ENCODE results near the gene MCF2L2. TPM values are rescaled to one million over a fixed set of nuclear protein-coding genes. Genes with fewer than 3 reads are reported as not detected.
"Not testable (repeated sequence)": the region's sequence is repeated elsewhere in the genome, so short reads cannot be mapped to it uniquely, and the experiment has no call there.

Gene MCF2L2
- total and polyA plus RNA-seq, 2 donors (not counting 3 experiments of a cell fraction or from before 2014, with no cell fraction given) = 0.15 to 1.1 TPM

DNA sequence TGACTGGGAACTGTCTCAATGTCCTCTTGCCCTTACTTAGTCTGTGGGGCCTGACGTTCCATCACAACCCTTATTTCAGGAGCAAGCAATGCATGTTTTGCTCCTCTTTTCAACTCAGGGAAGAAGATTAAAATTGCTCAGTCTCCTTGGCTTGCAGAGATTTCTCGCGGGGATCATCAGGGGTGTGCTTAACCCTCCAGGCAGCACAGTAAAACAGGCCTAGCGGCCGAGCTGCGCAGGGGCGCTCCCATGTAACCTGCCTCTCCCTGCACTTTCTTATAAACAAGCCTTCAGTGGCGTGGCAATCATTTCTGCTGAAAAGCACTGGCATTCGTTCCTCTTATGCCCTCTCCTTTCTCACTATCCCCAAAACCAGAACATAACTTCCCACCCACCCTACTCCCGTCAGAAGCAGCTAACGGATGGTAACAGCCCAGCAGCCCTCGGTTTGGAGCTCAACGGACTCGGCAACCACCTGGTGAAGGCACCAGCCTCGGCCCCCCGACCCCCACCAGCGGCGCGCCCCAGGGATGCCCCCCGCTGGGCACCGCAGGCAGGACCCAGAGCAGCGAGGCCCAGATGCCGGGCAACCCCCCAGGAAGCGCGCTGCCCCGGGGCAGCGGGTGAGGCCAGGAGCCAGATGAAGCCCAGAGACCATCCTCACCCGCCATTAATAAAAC is 1.1 kb downstream of the MCF2L2 start:
- Histone ChIP-seq H2AFZ (ENCODE audit: low read depth, low read length) (peak overlapping the region; percentile 86), H3K4me3 (replicated peaks in 1 of 3; ENCODE audit: insufficient read depth in 1 of 3, low read depth in 1 of 3, low read length in 3 of 3) (peak overlapping the region in 1 of 3 experiments; percentile 55), H3K27me3 (ENCODE audit: control insufficient read depth in 2 of 2, insufficient read depth in 2 of 2, low read length in 2 of 2) (peaks cover 21 to 35% of the 10 kb centered on the region in 2 experiments), H3K4me1 (ENCODE audit: control insufficient read depth, extremely low read depth, insufficient read depth, low read length) (peaks cover 9% of the 10 kb centered on the region), H3K4me2 (ENCODE audit: insufficient read depth, low read length) (peak overlapping the region; percentile 68), H3K27ac (ENCODE audit: insufficient read depth, low read depth, low read length) (no peak overlapping the region), H3K36me3 (ENCODE audit: control insufficient read depth in 2 of 2, extremely low read depth in 1 of 2, insufficient read depth in 2 of 2, low read length in 2 of 2) (no peaks in the 10 kb centered on the region), H3K9me3 (replicated peaks; ENCODE audit: control insufficient read depth, insufficient read depth, low read length) (no peaks in the 10 kb centered on the region), H3K9me1 (replicated peaks; ENCODE audit: control insufficient read depth, extremely low read depth, insufficient read depth, low read length) (no peaks in the 10 kb centered on the region), H3K79me2 (ENCODE audit: control insufficient read depth, insufficient read depth, low read length) (no peaks in the 10 kb centered on the region), H4K20me1 (replicated peaks; ENCODE audit: control insufficient read depth, extremely low read depth, insufficient read depth, low read length) (no peaks in the 10 kb centered on the region), H3K9ac (replicated peaks; ENCODE audit: extremely low read depth, insufficient read depth, low read length) (no peak overlapping the region)
- ChIA-PET CTCF (interaction anchor here (0.7 to 1.3 kb wide), 3 partner anchors 12 to 27 kb away, joined by 3 read pairs; no protein-coding TSS in a partner anchor), POLR2A (no interaction called here)
- TF ChIP-seq FOS (IDR thresholded peaks at IDR 0.05; ENCODE audit: borderline replicate concordance, insufficient read depth, low read length) (no peak), GATA2 (IDR thresholded peaks at IDR 0.05; ENCODE audit: insufficient read depth, insufficient read length, low read depth, low read length) (no peak), MYC (IDR thresholded peaks at IDR 0.05; ENCODE audit: low read depth, low read length) (no peak), EZH2 (IDR thresholded peaks at IDR 0.05; ENCODE audit: borderline replicate concordance, low read depth, low read length, severe bottlenecking) (no peak)
- TF ChIP-seq, protein P1, sequence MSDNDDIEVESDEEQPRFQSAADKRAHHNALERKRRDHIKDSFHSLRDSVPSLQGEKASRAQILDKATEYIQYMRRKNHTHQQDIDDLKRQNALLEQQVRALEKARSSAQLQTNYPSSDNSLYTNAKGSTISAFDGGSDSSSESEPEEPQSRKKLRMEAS (IDR thresholded peaks at IDR 0.05; ENCODE audit: insufficient read depth, insufficient read length) = no peak
- FAIRE-seq (no peak), DNase-seq (ENCODE audit: low read depth, low spot score) (no peak)
- intact Hi-C loops (cut with micrococcal nuclease) = no loop called here
- BruUV-seq (replicated peaks) = no TSS peak
- dilution Hi-C loops (cut with MboI; ENCODE audit: extremely low pct_ligation_motif_present, low sequenced_read_pairs) = no loop called here

DNA sequence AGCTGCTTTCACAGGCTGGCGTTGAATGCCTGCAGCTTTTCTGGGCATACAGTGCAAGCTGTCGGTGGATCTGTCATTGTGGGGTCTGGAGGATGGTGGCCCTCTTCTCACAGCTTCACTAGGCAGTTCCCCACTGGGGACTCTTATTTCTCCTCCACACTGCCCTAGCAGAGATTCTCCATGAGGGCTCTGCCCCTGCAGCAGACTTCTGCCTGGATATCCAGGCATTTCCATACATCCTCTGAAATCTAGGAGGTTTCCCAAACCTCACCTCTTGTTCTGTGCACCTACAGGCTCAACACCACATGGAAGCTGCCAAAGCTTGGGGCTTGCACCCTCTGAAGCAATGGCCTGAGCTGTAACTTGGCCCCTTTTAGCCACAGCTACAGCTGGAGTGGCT is 9.6 kb downstream of the MCF2L2 start:
- H3K79me2 ChIP-seq (ENCODE audit: control insufficient read depth, insufficient read depth, low read length); DNase-seq (ENCODE audit: low read depth, low spot score); POLR2A ChIA-PET; H3K36me3 ChIP-seq (ENCODE audit: control insufficient read depth in 2 of 2, extremely low read depth in 1 of 2, insufficient read depth in 2 of 2, low read length in 2 of 2); H3K9me1 ChIP-seq (replicated peaks; ENCODE audit: control insufficient read depth, extremely low read depth, insufficient read depth, low read length); intact Hi-C loops (cut with micrococcal nuclease); FAIRE-seq; BruUV-seq (replicated peaks); H3K4me1 ChIP-seq (ENCODE audit: control insufficient read depth, extremely low read depth, insufficient read depth, low read length); H3K27ac ChIP-seq (ENCODE audit: insufficient read depth, low read depth, low read length); H3K9ac ChIP-seq (replicated peaks; ENCODE audit: extremely low read depth, insufficient read depth, low read length); H4K20me1 ChIP-seq (replicated peaks; ENCODE audit: control insufficient read depth, extremely low read depth, insufficient read depth, low read length); H3K9me3 ChIP-seq (replicated peaks; ENCODE audit: control insufficient read depth, insufficient read depth, low read length); H2AFZ ChIP-seq (ENCODE audit: low read depth, low read length); CTCF ChIA-PET; H3K4me2 ChIP-seq (ENCODE audit: insufficient read depth, low read length); dilution Hi-C loops (cut with MboI; ENCODE audit: extremely low pct_ligation_motif_present, low sequenced_read_pairs); H3K4me3 ChIP-seq (replicated peaks in 1 of 3; ENCODE audit: insufficient read depth in 1 of 3, low read depth in 1 of 3, low read length in 3 of 3): not testable (repeated sequence)
- peaks cover 2 to 12% of the 10 kb centered on the region in 2 experiments for H3K27me3 ChIP-seq (ENCODE audit: control insufficient read depth in 2 of 2, insufficient read depth in 2 of 2, low read length in 2 of 2)
